Measurements from ENCODE around the gene OR3A1.
"Not testable (repeated sequence)": the region's sequence is repeated elsewhere in the genome, so short reads cannot be mapped to it uniquely, and the experiment has no call there.

OR3A1 gene, protein sequence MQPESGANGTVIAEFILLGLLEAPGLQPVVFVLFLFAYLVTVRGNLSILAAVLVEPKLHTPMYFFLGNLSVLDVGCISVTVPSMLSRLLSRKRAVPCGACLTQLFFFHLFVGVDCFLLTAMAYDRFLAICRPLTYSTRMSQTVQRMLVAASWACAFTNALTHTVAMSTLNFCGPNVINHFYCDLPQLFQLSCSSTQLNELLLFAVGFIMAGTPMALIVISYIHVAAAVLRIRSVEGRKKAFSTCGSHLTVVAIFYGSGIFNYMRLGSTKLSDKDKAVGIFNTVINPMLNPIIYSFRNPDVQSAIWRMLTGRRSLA

DNA sequence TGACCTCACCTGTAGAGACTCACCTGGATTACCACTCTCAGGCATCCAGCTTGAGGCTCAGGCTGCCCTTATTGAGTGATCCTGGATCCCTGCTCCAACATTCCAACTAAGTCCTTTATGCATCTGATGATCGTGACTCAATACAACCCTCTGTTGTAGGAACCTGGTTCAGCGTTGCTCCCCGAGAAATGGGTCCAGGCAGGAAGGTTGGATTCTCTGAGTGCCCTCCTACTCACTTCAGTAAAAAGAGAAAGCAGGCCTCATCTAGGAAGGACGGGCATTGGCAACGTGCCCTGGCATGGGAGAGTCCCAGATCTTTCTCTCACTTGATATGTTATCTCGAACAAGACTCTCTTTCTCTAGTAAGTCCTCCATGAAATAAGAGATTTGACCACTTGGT lies at the start of gene OR3A1:
Gene OR3A1, minus strand, starts transcription at position 101 of the 400 bp plus-strand sequence. CDS start 5,778 bp downstream, outside the sequence.
- TF ChIP-seq, protein P1, sequence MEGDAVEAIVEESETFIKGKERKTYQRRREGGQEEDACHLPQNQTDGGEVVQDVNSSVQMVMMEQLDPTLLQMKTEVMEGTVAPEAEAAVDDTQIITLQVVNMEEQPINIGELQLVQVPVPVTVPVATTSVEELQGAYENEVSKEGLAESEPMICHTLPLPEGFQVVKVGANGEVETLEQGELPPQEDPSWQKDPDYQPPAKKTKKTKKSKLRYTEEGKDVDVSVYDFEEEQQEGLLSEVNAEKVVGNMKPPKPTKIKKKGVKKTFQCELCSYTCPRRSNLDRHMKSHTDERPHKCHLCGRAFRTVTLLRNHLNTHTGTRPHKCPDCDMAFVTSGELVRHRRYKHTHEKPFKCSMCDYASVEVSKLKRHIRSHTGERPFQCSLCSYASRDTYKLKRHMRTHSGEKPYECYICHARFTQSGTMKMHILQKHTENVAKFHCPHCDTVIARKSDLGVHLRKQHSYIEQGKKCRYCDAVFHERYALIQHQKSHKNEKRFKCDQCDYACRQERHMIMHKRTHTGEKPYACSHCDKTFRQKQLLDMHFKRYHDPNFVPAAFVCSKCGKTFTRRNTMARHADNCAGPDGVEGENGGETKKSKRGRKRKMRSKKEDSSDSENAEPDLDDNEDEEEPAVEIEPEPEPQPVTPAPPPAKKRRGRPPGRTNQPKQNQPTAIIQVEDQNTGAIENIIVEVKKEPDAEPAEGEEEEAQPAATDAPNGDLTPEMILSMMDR (IDR thresholded peaks at IDR 0.05; ENCODE audit: low read depth, low read length, missing control alignments) = no peak
- H3K4me3 ChIP-seq (replicated peaks; ENCODE audit: low read depth, low read length) = no peak within 1 kb of the TSS
- no peak for DNase-seq (ENCODE audit: extremely low read depth, low read depth)

DNA sequence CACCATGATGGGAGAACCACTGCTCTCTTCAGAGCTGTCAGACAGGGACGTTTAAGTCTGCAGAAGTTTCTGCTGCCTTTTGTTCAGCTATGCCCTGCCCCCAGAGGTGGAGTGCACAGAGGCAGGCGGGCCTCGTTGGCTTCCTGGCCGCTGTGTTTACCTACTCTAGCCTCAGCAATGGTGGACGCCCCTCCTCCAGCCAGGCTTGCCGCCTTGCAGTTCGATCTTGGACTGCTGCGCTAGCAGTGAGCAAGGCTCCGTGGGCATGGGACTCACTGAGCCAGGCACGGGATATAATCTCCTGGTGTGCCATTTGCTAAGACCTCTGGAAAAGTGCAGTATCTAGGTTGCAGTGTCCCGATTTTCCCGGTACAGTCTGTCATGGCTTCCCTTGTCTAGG lies 44.6 kb upstream of the OR3A1 start:
- not testable (repeated sequence) for DNase-seq (ENCODE audit: extremely low read depth, low read depth); H3K4me3 ChIP-seq (replicated peaks; ENCODE audit: low read depth, low read length)

DNA sequence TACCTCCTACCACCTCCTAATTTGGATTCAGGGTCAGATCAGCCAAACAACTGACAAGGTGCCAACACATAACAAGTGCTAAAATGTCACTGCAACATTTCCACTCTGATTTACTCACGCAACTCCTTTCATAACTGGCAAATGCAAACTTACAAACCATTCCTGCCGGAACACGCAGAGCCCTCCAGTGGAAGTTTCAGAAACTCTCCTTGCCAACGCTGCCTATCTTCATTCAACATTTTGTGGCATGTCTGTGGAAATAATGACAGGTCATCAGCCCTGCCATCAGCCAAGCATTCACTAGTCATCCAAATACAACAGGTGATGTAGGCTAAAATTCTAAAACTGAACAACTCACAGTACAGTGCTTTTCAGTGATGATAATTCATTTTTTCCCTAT lies 37.7 kb upstream of the OR3A1 start:
- TF ChIP-seq, protein P1 (IDR thresholded peaks at IDR 0.05; ENCODE audit: low read depth, low read length, missing control alignments) = no peak
- no peak overlapping the region for H3K4me3 ChIP-seq (replicated peaks; ENCODE audit: low read depth, low read length)
- no peak for DNase-seq (ENCODE audit: extremely low read depth, low read depth)

DNA sequence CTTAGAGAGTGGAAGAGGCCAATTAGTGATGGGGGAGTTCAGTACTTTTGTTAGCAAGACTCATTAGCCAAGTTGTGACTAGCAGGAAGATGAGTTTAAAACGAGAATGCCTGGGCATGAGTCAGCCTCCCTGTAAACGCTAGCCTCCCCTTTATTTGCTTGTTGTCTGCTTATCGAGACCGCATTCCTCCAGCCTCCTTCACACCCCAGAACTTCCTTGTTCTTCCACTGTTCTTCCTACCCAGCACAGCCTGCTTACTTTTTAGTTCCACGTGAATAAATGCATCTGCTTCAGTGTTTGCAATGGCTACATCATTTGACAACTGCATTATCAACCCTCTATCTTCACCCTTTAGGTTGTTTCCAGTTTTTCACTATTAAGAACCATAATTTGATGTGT lies 20.2 kb upstream of the OR3A1 start:
- no peak overlapping the region for H3K4me3 ChIP-seq (replicated peaks; ENCODE audit: low read depth, low read length)
- TF ChIP-seq, protein P1 (IDR thresholded peaks at IDR 0.05; ENCODE audit: low read depth, low read length, missing control alignments) = no peak
- no peak for DNase-seq (ENCODE audit: extremely low read depth, low read depth)

DNA sequence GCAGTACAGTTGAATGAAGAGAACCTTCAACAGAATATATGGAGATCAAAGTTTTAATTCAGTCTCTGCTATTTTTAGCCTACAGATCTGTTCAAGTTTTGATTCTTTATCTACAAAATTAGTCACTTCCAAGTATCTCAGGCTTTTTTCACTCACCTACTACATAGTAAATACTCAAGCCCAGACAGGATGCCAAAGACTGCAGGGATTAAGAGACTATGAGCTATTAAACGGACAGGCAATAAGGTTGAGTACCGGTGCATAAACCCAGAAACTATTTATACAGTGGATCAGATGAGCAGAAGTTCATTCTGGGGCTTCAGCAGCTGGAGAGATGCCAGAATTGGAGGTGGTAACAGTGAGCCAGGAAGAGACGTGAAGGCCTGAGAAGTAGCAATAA lies 18.7 kb upstream of the OR3A1 start:
- TF ChIP-seq, protein P1 (IDR thresholded peaks at IDR 0.05; ENCODE audit: low read depth, low read length, missing control alignments) = no peak
- DNase-seq (ENCODE audit: extremely low read depth, low read depth) = no peak
- H3K4me3 ChIP-seq (replicated peaks; ENCODE audit: low read depth, low read length) = no peak overlapping the region

DNA sequence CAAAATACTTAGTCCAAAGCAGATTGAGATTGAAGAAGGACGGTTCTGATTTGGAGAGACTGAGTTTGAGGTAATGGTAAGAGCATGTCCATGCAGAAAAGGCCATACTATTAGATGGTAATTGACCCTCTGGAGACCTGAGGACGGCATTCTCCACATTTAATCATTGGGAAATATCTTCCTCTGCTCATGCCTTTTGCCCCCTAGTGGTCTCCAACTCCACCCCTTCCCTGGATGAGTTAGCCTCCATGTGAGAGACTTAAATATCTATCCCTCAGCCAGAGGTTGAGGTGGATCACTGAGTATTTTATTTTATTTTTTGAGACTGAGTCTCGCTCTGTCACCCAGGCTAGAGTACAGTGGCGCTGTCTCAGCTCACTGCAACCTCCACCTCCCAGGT lies 10.4 kb upstream of the OR3A1 start:
- TF ChIP-seq, protein P1 (IDR thresholded peaks at IDR 0.05; ENCODE audit: low read depth, low read length, missing control alignments) = no peak
- DNase-seq (ENCODE audit: extremely low read depth, low read depth) = no peak
- no peak overlapping the region for H3K4me3 ChIP-seq (replicated peaks; ENCODE audit: low read depth, low read length)

DNA sequence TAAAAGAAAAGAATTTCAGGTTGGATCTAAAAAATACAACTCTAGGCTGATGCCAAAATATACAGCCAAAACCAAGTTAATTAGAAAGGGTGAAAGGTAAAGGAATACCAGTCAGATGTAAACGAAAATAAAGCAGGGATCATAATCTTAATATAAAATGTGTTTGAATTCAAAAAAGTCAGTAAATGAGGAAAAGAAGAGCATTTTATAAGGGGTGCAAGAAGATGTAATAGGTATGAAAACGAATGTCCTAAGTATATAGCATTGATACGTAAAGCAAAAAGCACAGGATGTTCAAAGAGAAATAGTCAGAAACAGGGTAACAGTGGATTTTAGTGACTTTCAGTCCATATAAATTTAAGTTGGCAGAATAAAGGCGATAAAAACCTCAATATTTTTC lies 2.5 kb downstream of the OR3A1 start:
- TF ChIP-seq, protein P1 (IDR thresholded peaks at IDR 0.05; ENCODE audit: low read depth, low read length, missing control alignments) = no peak
- no peak for DNase-seq (ENCODE audit: extremely low read depth, low read depth)
- no peak overlapping the region for H3K4me3 ChIP-seq (replicated peaks; ENCODE audit: low read depth, low read length)

DNA sequence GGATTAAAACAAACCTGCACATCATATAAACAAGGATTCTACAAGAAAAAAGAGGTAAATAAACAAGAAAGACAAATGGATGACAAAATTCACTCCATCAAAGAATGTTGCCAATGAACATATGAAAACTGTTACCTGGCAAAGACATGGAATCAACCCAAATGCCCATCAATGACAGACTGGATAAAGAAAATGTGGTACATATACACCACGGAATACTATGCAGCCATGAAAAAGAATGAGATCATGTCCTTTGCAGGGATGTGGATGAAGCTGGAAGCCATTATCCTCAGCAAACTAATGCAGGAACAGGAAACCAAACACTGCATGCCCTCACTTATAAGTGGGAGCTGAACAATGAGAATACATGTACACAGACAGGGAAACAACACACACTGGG lies 4.6 kb downstream of the OR3A1 start:
- DNase-seq (ENCODE audit: extremely low read depth, low read depth); H3K4me3 ChIP-seq (replicated peaks; ENCODE audit: low read depth, low read length): not testable (repeated sequence)
